ENCODE data around the gene SLC52A3.

SLC52A3 gene

DNA sequence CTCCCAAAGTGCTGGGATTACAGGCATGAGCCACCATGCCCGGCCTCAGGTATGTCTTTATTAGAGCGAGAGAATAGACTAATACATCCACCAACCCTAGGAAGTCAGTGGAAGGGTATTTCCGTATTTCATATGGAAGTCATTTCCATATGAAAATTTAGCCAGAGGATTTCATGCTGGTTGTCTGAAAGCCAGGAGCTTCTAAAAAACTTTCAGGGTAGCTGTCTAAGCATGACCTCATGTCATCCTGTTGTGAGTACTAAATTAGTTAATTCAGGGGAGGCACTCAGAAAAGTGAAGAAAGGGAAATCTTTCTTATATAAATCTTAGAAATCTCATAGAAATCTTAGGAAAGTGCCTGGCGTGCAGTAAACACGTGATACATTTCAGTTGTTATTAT, 16.5 kb downstream of the SLC52A3 start:
- Histone ChIP-seq H3K36me3 (ENCODE audit: control insufficient read depth in 1 of 2, insufficient read depth in 2 of 2, low read depth in 1 of 2, low read length in 2 of 2) (no peaks in the 10 kb centered on the region), H3K9ac (ENCODE audit: low read length) (no peak overlapping the region), H3K27ac (ENCODE audit: low read length, poor library complexity, severe bottlenecking) (no peak overlapping the region), H3K27me3 (ENCODE audit: control insufficient read depth in 1 of 2, insufficient read depth in 1 of 2, low read length in 2 of 2) (peaks cover 0 to 41% of the 10 kb centered on the region in 2 experiments), H2BK15ac (ENCODE audit: low read depth, poor library complexity, severe bottlenecking) (no peak overlapping the region), H3K4me3 (ENCODE audit: insufficient read depth in 1 of 2, low read depth in 1 of 2, low read length in 2 of 2) (no peak overlapping the region), H4K91ac (ENCODE audit: low read length) (no peak overlapping the region), H3K4me1 (ENCODE audit: control insufficient read depth, insufficient read depth, low read depth, low read length) (no peaks in the 10 kb centered on the region), H2BK5ac (ENCODE audit: low read depth, low read length, poor library complexity, severe bottlenecking) (no peak overlapping the region), H3K23ac (ENCODE audit: low read length in 2 of 2) (no peak overlapping the region), H3K14ac (ENCODE audit: low read length in 2 of 2) (no peak overlapping the region), H2AFZ (ENCODE audit: low read depth, low read length) (no peak overlapping the region), H2AK5ac (ENCODE audit: low read length, severe bottlenecking) (no peak overlapping the region), H3K9me3 (ENCODE audit: control insufficient read depth, low read length) (no peaks in the 10 kb centered on the region), H3K4me2 (ENCODE audit: low read length, poor library complexity, severe bottlenecking) (no peak overlapping the region), H3K4ac (ENCODE audit: low read depth in 1 of 2, low read length in 2 of 2) (no peak overlapping the region), H2BK12ac (ENCODE audit: low read length in 2 of 2) (no peak overlapping the region), H3K18ac (ENCODE audit: low read depth in 1 of 2, low read length in 2 of 2) (no peak overlapping the region), H4K8ac (ENCODE audit: low read length) (no peak overlapping the region), H3K79me1 (replicated peaks; ENCODE audit: low read length, poor library complexity, severe bottlenecking) (no peaks in the 10 kb centered on the region), H2BK120ac (ENCODE audit: low read depth, low read length) (no peak overlapping the region)
- WGBS, result 82% methylated on average over 5 of the region's 5 CpGs
- no peak for DNase-seq

DNA sequence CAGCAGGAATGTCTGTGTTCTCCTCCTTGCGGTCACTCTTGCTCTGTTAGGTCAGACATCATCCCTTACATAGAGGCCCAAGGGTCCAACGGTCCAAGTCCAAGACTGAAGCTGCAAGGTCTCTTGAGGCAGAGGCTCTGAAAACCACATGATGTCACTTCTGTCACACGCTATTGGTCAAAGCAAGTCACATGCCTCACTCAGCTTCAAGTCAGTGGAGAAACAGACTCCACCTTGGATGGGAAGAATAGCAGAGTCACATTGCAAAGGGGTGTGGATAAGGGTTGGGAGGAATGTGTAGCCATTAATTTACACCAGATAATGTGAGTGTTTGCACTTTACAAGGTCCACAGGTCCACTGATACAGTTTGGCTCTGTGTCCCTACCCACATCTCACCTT, 17.5 kb downstream of the SLC52A3 start:
- no peak overlapping the region for H4K8ac ChIP-seq (ENCODE audit: low read length)
- H3K4me2 ChIP-seq (ENCODE audit: low read length, poor library complexity, severe bottlenecking), result no peak overlapping the region
- H3K27ac ChIP-seq (ENCODE audit: low read length, poor library complexity, severe bottlenecking), result no peak overlapping the region
- no peak overlapping the region for H3K9ac ChIP-seq (ENCODE audit: low read length)
- no peak overlapping the region for H2BK120ac ChIP-seq (ENCODE audit: low read depth, low read length)
- H3K27me3 ChIP-seq (ENCODE audit: control insufficient read depth in 1 of 2, insufficient read depth in 1 of 2, low read length in 2 of 2), result peaks cover 0 to 34% of the 10 kb centered on the region in 2 experiments
- H3K9me3 ChIP-seq (ENCODE audit: control insufficient read depth, low read length), result peaks cover 9% of the 10 kb centered on the region
- H3K23ac ChIP-seq (ENCODE audit: low read length in 2 of 2), result no peak overlapping the region
- H2BK5ac ChIP-seq (ENCODE audit: low read depth, low read length, poor library complexity, severe bottlenecking), result no peak overlapping the region
- H3K36me3 ChIP-seq (ENCODE audit: control insufficient read depth in 1 of 2, insufficient read depth in 2 of 2, low read depth in 1 of 2, low read length in 2 of 2), result no peaks in the 10 kb centered on the region
- 65% methylated on average over 3 of the region's 3 CpGs for WGBS
- no peak overlapping the region for H3K18ac ChIP-seq (ENCODE audit: low read depth in 1 of 2, low read length in 2 of 2)
- no peaks in the 10 kb centered on the region for H3K4me1 ChIP-seq (ENCODE audit: control insufficient read depth, insufficient read depth, low read depth, low read length)
- H3K4ac ChIP-seq (ENCODE audit: low read depth in 1 of 2, low read length in 2 of 2), result no peak overlapping the region
- H3K4me3 ChIP-seq (ENCODE audit: insufficient read depth in 1 of 2, low read depth in 1 of 2, low read length in 2 of 2), result no peak overlapping the region
- no peak overlapping the region for H2BK12ac ChIP-seq (ENCODE audit: low read length in 2 of 2)
- H3K14ac ChIP-seq (ENCODE audit: low read length in 2 of 2), result no peak overlapping the region
- no peak for DNase-seq
- H2AFZ ChIP-seq (ENCODE audit: low read depth, low read length), result no peak overlapping the region
- no peak overlapping the region for H2BK15ac ChIP-seq (ENCODE audit: low read depth, poor library complexity, severe bottlenecking)
- no peak overlapping the region for H4K91ac ChIP-seq (ENCODE audit: low read length)
- H3K79me1 ChIP-seq (replicated peaks; ENCODE audit: low read length, poor library complexity, severe bottlenecking), result no peaks in the 10 kb centered on the region
- no peak overlapping the region for H2AK5ac ChIP-seq (ENCODE audit: low read length, severe bottlenecking)

GRCh38 chr20:745683-746301, 22.5 kb downstream of the SLC52A3 start:
- H3K4me3 ChIP-seq (ENCODE audit: insufficient read depth in 1 of 2, low read depth in 1 of 2, low read length in 2 of 2), result no peak overlapping the region
- no peak overlapping the region for H3K9ac ChIP-seq (ENCODE audit: low read length)
- no peak overlapping the region for H3K18ac ChIP-seq (ENCODE audit: low read depth in 1 of 2, low read length in 2 of 2)
- peaks cover 0 to 24% of the 10 kb centered on the region in 2 experiments for H3K27me3 ChIP-seq (ENCODE audit: control insufficient read depth in 1 of 2, insufficient read depth in 1 of 2, low read length in 2 of 2)
- no peaks in the 10 kb centered on the region for H3K79me1 ChIP-seq (replicated peaks; ENCODE audit: low read length, poor library complexity, severe bottlenecking)
- no peak overlapping the region for H3K14ac ChIP-seq (ENCODE audit: low read length in 2 of 2)
- H3K9me3 ChIP-seq (ENCODE audit: control insufficient read depth, low read length), result peaks cover 35% of the 10 kb centered on the region
- no peak overlapping the region for H2BK15ac ChIP-seq (ENCODE audit: low read depth, poor library complexity, severe bottlenecking)
- no peak overlapping the region for H3K23ac ChIP-seq (ENCODE audit: low read length in 2 of 2)
- no peak overlapping the region for H2BK120ac ChIP-seq (ENCODE audit: low read depth, low read length)
- H3K27ac ChIP-seq (ENCODE audit: low read length, poor library complexity, severe bottlenecking), result no peak overlapping the region
- no peak overlapping the region for H2AFZ ChIP-seq (ENCODE audit: low read depth, low read length)
- no peak overlapping the region for H3K4ac ChIP-seq (ENCODE audit: low read depth in 1 of 2, low read length in 2 of 2)
- H4K91ac ChIP-seq (ENCODE audit: low read length), result no peak overlapping the region
- no peaks in the 10 kb centered on the region for H3K4me1 ChIP-seq (ENCODE audit: control insufficient read depth, insufficient read depth, low read depth, low read length)
- H4K8ac ChIP-seq (ENCODE audit: low read length), result no peak overlapping the region
- WGBS, result 96% methylated on average over 2 of the region's 4 CpGs
- H3K4me2 ChIP-seq (ENCODE audit: low read length, poor library complexity, severe bottlenecking), result no peak overlapping the region
- H2BK12ac ChIP-seq (ENCODE audit: low read length in 2 of 2), result no peak overlapping the region
- H2BK5ac ChIP-seq (ENCODE audit: low read depth, low read length, poor library complexity, severe bottlenecking), result no peak overlapping the region
- DNase-seq, result no peak
- H3K36me3 ChIP-seq (ENCODE audit: control insufficient read depth in 1 of 2, insufficient read depth in 2 of 2, low read depth in 1 of 2, low read length in 2 of 2), result no peaks in the 10 kb centered on the region
- no peak overlapping the region for H2AK5ac ChIP-seq (ENCODE audit: low read length, severe bottlenecking)

DNA sequence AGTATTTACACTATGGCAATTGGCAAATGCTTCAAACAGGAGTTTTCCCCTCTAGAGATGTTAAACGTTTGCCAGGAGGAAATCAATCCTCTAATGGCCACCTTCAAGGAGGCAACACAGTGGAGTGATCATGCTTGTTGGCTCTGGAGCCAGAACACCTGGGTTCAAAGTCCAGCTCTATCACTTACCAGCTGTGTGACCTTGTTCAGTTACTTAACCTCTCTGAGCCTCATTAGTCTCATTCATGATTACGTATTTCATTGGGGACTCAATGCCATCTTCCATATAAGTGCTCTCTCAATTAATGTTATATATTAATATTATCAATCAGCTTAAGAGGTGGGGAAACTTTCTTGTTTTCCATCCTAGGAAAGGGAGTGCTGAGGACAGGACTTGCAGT, 26.1 kb downstream of the SLC52A3 start:
- H3K18ac ChIP-seq (ENCODE audit: low read depth in 1 of 2, low read length in 2 of 2), result no peak overlapping the region
- no peak overlapping the region for H3K4me2 ChIP-seq (ENCODE audit: low read length, poor library complexity, severe bottlenecking)
- no peaks in the 10 kb centered on the region for H3K4me1 ChIP-seq (ENCODE audit: control insufficient read depth, insufficient read depth, low read depth, low read length)
- no peaks in the 10 kb centered on the region for H3K79me1 ChIP-seq (replicated peaks; ENCODE audit: low read length, poor library complexity, severe bottlenecking)
- H3K14ac ChIP-seq (ENCODE audit: low read length in 2 of 2), result no peak overlapping the region
- no peak overlapping the region for H4K8ac ChIP-seq (ENCODE audit: low read length)
- H3K4me3 ChIP-seq (ENCODE audit: insufficient read depth in 1 of 2, low read depth in 1 of 2, low read length in 2 of 2), result no peak overlapping the region
- no peak overlapping the region for H3K27ac ChIP-seq (ENCODE audit: low read length, poor library complexity, severe bottlenecking)
- H3K27me3 ChIP-seq (ENCODE audit: control insufficient read depth in 1 of 2, insufficient read depth in 1 of 2, low read length in 2 of 2), result peaks cover 6 to 32% of the 10 kb centered on the region in 2 experiments
- H3K9ac ChIP-seq (ENCODE audit: low read length), result no peak overlapping the region
- no peaks in the 10 kb centered on the region for H3K36me3 ChIP-seq (ENCODE audit: control insufficient read depth in 1 of 2, insufficient read depth in 2 of 2, low read depth in 1 of 2, low read length in 2 of 2)
- WGBS, result 48% methylated on average over 1 of the region's 2 CpGs
- no peak for DNase-seq
- H2AK5ac ChIP-seq (ENCODE audit: low read length, severe bottlenecking), result no peak overlapping the region
- H2BK12ac ChIP-seq (ENCODE audit: low read length in 2 of 2), result no peak overlapping the region
- H2BK15ac ChIP-seq (ENCODE audit: low read depth, poor library complexity, severe bottlenecking), result no peak overlapping the region
- H3K23ac ChIP-seq (ENCODE audit: low read length in 2 of 2), result no peak overlapping the region
- H2AFZ ChIP-seq (ENCODE audit: low read depth, low read length), result no peak overlapping the region
- no peak overlapping the region for H3K4ac ChIP-seq (ENCODE audit: low read depth in 1 of 2, low read length in 2 of 2)
- H2BK120ac ChIP-seq (ENCODE audit: low read depth, low read length), result no peak overlapping the region
- peaks cover 35% of the 10 kb centered on the region for H3K9me3 ChIP-seq (ENCODE audit: control insufficient read depth, low read length)
- H4K91ac ChIP-seq (ENCODE audit: low read length), result no peak overlapping the region
- no peak overlapping the region for H2BK5ac ChIP-seq (ENCODE audit: low read depth, low read length, poor library complexity, severe bottlenecking)

Measured in mesenchymal stem cell (in vitro differentiated cells and primary cell).